GM13976 (cell line): ENCODE data around the gene MED13L.
"Not testable (repeated sequence)": the region's sequence is repeated elsewhere in the genome, so short reads cannot be mapped to it uniquely, and the experiment has no call there.

Source experiments
- DNase-seq: peaks from one replicate; pipeline ENCODE4 v3.0.0; 2012; ENCODE audit warnings: low spot score
- CTCF ChIP-seq: IDR thresholded peaks from 2 replicates; pipeline ENCODE4 v1.5.1; 2012; ENCODE audit warnings: borderline replicate concordance, mild to moderate bottlenecking; ENCODE audit not compliant: insufficient read depth; ENCODE audit errors: extremely low read depth, missing control alignments, control extremely low read depth
- in situ Hi-C: fragments of 300-500 bp; cut with MboI; formaldehyde crosslinking; loops from one replicate; pipeline ENCODE4 v1.12.0; 2022; ENCODE audit warnings: low sequenced_read_pairs, mixed read lengths, inconsistent platforms; ENCODE audit not compliant: unreplicated experiment

MED13L gene

GRCh38 chr12:116245189-116245588 is 32.3 kb downstream of the MED13L start:
- DNase-seq = no peak
- in situ Hi-C loops = no loop called here
- TF ChIP-seq CTCF = no peak

- DNase-seq = no peak
- no peak for TF ChIP-seq CTCF
- in situ Hi-C loops = no loop called here
Measured at GRCh38 chr12:116244474-116245090, 32.9 kb downstream of the MED13L start.

GRCh38 chr12:116244001-116244400 is 33.5 kb downstream of the MED13L start:
- DNase-seq = no peak
- TF ChIP-seq CTCF = no peak
- in situ Hi-C loops = no loop called here

GRCh38 chr12:116242740-116243139 is 34.8 kb downstream of the MED13L start:
- in situ Hi-C loops = no loop called here
- DNase-seq = no peak
- no peak for TF ChIP-seq CTCF

GRCh38 chr12:116241157-116241759 is 36.2 kb downstream of the MED13L start:
- DNase-seq = no peak
- TF ChIP-seq CTCF = no peak
- in situ Hi-C loops = no loop called here

- not testable (repeated sequence) for DNase-seq
- in situ Hi-C loops = loop anchor here (10.0 kb wide), 1 partner anchor 224 kb away; no protein-coding TSS in a partner anchor
Measured at GRCh38 chr12:116238570-116239119, 38.8 kb downstream of the MED13L start.

- in situ Hi-C loops = loop anchor here (10.0 kb wide), 1 partner anchor 223 kb away; no protein-coding TSS in a partner anchor
- TF ChIP-seq CTCF = no peak
- no peak for DNase-seq
Measured at GRCh38 chr12:116238149-116238548, 39.3 kb downstream of the MED13L start.
